Measurements from ENCODE around the gene UBE2E3.
A peak's percentile ranks its signal among the peaks of the same experiment; 100 is the strongest.
"Not testable (repeated sequence)": the region's sequence is repeated elsewhere in the genome, so short reads cannot be mapped to it uniquely, and the experiment has no call there.

Gene UBE2E3

GRCh38 chr2:181077128-181077709 lies 96.8 kb downstream of the UBE2E3 start:
- FAIRE-seq = peak; percentile 97

GRCh38 chr2:181083140-181083539 lies 102.7 kb downstream of the UBE2E3 start:
- FAIRE-seq = no peak

GRCh38 chr2:181085734-181086133 lies 105.3 kb downstream of the UBE2E3 start:
- no peak for FAIRE-seq

- FAIRE-seq = not testable (repeated sequence)
These were observed 111.5 kb downstream of the UBE2E3 start for GRCh38 chr2:181091920-181092319.

GRCh38 chr2:181095486-181095885 lies 115.1 kb downstream of the UBE2E3 start:
- no peak for FAIRE-seq

GRCh38 chr2:181103659-181104058 lies 123.3 kb downstream of the UBE2E3 start:
- FAIRE-seq = peak; percentile 92

- FAIRE-seq = peak; percentile 77
These were observed 124.2 kb downstream of the UBE2E3 start for GRCh38 chr2:181104512-181105115.

- FAIRE-seq = no peak
These were observed 125.2 kb downstream of the UBE2E3 start for GRCh38 chr2:181105562-181105961.

GRCh38 chr2:181106229-181106628 lies 125.8 kb downstream of the UBE2E3 start:
- FAIRE-seq = no peak

GRCh38 chr2:181106789-181107627 lies 126.6 kb downstream of the UBE2E3 start:
- no peak for FAIRE-seq

- FAIRE-seq = no peak
These were observed 127.2 kb downstream of the UBE2E3 start for GRCh38 chr2:181107628-181107945.

- FAIRE-seq = no peak
These were observed 130.7 kb downstream of the UBE2E3 start for GRCh38 chr2:181111059-181111458.

- FAIRE-seq = no peak
These were observed 132.5 kb downstream of the UBE2E3 start for GRCh38 chr2:181112916-181113315.

All from A204.1 (cell line).